ENCODE data around the gene MS4A7.

MS4A7 gene

GRCh38 chr11:60371386-60371785 is 6.9 kb upstream of the MS4A7 start:
- no peak for DNase-seq

GRCh38 chr11:60371854-60372253 is 6.5 kb upstream of the MS4A7 start:
- DNase-seq: no peak

GRCh38 chr11:60372767-60373166 is 5.6 kb upstream of the MS4A7 start:
- no peak for DNase-seq

GRCh38 chr11:60375316-60375715 is 3.0 kb upstream of the MS4A7 start:
- no peak for DNase-seq

GRCh38 chr11:60376601-60377000 is 1.7 kb upstream of the MS4A7 start:
- no peak for DNase-seq

- no peak for DNase-seq
Observed at GRCh38 chr11:60377401-60378136, 763 bp upstream of the MS4A7 start.

- DNase-seq: no peak
Observed at GRCh38 chr11:60389279-60389910, 11.1 kb downstream of the MS4A7 start.

- no peak for DNase-seq
Observed at GRCh38 chr11:60390419-60390818, 12.1 kb downstream of the MS4A7 start.

- no peak for DNase-seq
Observed at GRCh38 chr11:60392361-60392760, 14.0 kb downstream of the MS4A7 start.

- DNase-seq: no peak
Observed at GRCh38 chr11:60393016-60393415, 14.7 kb downstream of the MS4A7 start.

- DNase-seq: no peak
Observed at GRCh38 chr11:60394666-60395380, 16.5 kb downstream of the MS4A7 start.

- no peak for DNase-seq
Observed at GRCh38 chr11:60396382-60396781, 18.1 kb downstream of the MS4A7 start, which contains the start of gene MS4A14. Gene MS4A14 (plus strand): TSS chr11:60396459. CDS start chr11:60396579, 120 bp downstream.

GRCh38 chr11:60396799-60397198 is 18.5 kb downstream of the MS4A7 start:
- no peak for DNase-seq

- DNase-seq: no peak
Observed at GRCh38 chr11:60420015-60420414, 41.7 kb downstream of the MS4A7 start.

- DNase-seq: no peak
Observed at GRCh38 chr11:60422609-60423008, 44.3 kb downstream of the MS4A7 start.

- DNase-seq: peak; percentile 68
Observed at GRCh38 chr11:60428517-60428916, 50.2 kb downstream of the MS4A7 start.

GRCh38 chr11:60429272-60429671 is 50.9 kb downstream of the MS4A7 start, which contains the start of gene MS4A5:
Gene MS4A5 (plus strand): TSS chr11:60429572. CDS start chr11:60429675, 103 bp downstream.
- no peak for DNase-seq

- no peak for DNase-seq
Observed at GRCh38 chr11:60431251-60431650, 52.9 kb downstream of the MS4A7 start.

GRCh38 chr11:60433401-60433800 is 55.1 kb downstream of the MS4A7 start:
- no peak for DNase-seq

All from NCI-H2029 (cell line).